ENCODE data around the gene TFB2M. TPM values are rescaled to one million over a fixed set of nuclear protein-coding genes. Genes with fewer than 3 reads are reported as not detected.
A peak's percentile ranks its signal among the peaks of the same experiment; 100 is the strongest.

Gene TFB2M
- polyA plus RNA-seq, 3 donors, result 4.9 to 9.7 (median 7.9) TPM

DNA sequence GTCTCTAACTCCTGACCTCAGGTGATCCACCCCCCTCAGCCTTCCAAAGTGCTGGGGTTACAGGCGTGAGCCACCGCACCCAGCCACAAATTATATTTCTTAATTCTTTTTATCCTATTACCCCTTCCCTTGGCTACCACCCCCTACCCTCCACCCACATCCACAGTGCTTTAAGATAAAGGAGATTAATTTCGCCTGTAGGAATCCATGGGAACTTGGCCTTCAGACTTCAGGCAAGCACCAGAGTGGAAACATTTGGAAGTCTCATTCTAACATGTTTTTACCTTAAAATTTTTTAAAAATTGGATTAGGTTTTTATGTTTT, 10.6 kb upstream of the TFB2M start:
- Histone ChIP-seq H3K9me3 (replicated peaks in 1 of 2; ENCODE audit: control insufficient read depth in 1 of 2, insufficient read depth in 1 of 2, low read length in 2 of 2) (no peaks in the 10 kb centered on the region), H3K27ac (ENCODE audit: low read depth in 1 of 2, low read length in 2 of 2) (no peak overlapping the region), H4K20me1 (ENCODE audit: insufficient read depth, low read length) (peaks cover 16% of the 10 kb centered on the region), H3K27me3 (ENCODE audit: control insufficient read depth in 2 of 2, insufficient read depth in 2 of 2, low read length in 2 of 2) (no peaks in the 10 kb centered on the region), H3K79me2 (ENCODE audit: insufficient read depth, low read length) (peaks cover 96% of the 10 kb centered on the region), H3K4me2 (replicated peaks; ENCODE audit: extremely low read depth, low read length, poor library complexity, severe bottlenecking) (no peak overlapping the region), H3K36me3 (replicated peaks in 1 of 2; ENCODE audit: control insufficient read depth in 1 of 2, insufficient read depth in 2 of 2, low read length in 2 of 2) (no peaks in the 10 kb centered on the region), H2AFZ (ENCODE audit: insufficient read depth, low read depth, low read length, poor library complexity, severe bottlenecking) (no peak overlapping the region), H3K4me1 (ENCODE audit: control insufficient read depth in 1 of 2, insufficient read depth in 2 of 2, low read length in 2 of 2) (peaks cover 51 to 57% of the 10 kb centered on the region in 2 donors), H3K4me3 (replicated peaks in 1 of 3; ENCODE audit: low read depth in 2 of 3, low read length in 3 of 3) (no peak overlapping the region), H3K9ac (ENCODE audit: insufficient read depth, low read length, poor library complexity, severe bottlenecking) (no peak overlapping the region)
- intact Hi-C loops (cut with micrococcal nuclease), result no loop called here
- H3K4me1 Mint-ChIP-seq, result peaks cover 71% of the 10 kb centered on the region
- TF ChIP-seq, protein P1, sequence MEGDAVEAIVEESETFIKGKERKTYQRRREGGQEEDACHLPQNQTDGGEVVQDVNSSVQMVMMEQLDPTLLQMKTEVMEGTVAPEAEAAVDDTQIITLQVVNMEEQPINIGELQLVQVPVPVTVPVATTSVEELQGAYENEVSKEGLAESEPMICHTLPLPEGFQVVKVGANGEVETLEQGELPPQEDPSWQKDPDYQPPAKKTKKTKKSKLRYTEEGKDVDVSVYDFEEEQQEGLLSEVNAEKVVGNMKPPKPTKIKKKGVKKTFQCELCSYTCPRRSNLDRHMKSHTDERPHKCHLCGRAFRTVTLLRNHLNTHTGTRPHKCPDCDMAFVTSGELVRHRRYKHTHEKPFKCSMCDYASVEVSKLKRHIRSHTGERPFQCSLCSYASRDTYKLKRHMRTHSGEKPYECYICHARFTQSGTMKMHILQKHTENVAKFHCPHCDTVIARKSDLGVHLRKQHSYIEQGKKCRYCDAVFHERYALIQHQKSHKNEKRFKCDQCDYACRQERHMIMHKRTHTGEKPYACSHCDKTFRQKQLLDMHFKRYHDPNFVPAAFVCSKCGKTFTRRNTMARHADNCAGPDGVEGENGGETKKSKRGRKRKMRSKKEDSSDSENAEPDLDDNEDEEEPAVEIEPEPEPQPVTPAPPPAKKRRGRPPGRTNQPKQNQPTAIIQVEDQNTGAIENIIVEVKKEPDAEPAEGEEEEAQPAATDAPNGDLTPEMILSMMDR (IDR thresholded peaks at IDR 0.05), result no peak
- H3K27me3 Mint-ChIP-seq (ENCODE audit: low read depth in 3 of 3), result peaks cover 0 to 3% (median 0%) of the 10 kb centered on the region in 3 donors
- DNase-seq, result no peak
- H3K4me3 Mint-ChIP-seq, result no peak overlapping the region
- peaks cover 0 to 5% (median 0%) of the 10 kb centered on the region in 7 donors for H3K9me3 Mint-ChIP-seq
- H3K36me3 Mint-ChIP-seq, result peaks cover 4 to 10% of the 10 kb centered on the region in 2 donors
- no peak overlapping the region for H3K27ac Mint-ChIP-seq
- WGBS (ENCODE audit: insufficient coverage), result no CpG with 5 or more reads among the region's 3 CpGs

DNA sequence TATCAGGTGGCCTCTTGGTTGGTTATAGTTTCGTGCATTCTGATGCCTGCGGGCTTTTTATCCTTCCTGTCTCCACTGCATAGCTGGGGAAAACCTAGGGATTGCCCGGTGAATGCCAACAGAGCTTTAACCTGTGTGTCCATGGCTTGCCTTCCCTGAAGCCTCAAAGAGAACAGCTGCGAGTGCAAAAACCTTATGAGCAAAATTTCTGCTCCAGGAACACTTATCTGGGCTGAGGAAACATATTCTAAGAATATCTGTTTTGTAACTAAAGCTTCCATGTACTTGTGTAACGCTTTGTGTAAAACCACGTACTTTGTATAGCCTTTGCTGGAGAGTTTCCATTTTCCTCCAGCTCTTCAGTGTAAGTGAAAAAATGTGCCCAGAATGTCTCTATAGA, 7.4 kb upstream of the TFB2M start:
- H3K36me3 Mint-ChIP-seq, result peaks cover 5 to 6% of the 10 kb centered on the region in 2 donors
- H3K4me3 ChIP-seq (replicated peaks in 1 of 3; ENCODE audit: low read depth in 2 of 3, low read length in 3 of 3), result peak overlapping the region in 1 of 3 experiments; percentile 37
- H3K4me3 Mint-ChIP-seq, result peak overlapping the region; percentile 30 to 56

More for the DNA sequence above, 7.4 kb upstream of the TFB2M start:
- Histone ChIP-seq H3K4me1 (ENCODE audit: control insufficient read depth in 1 of 2, insufficient read depth in 2 of 2, low read length in 2 of 2) (peaks cover 63 to 64% of the 10 kb centered on the region in 2 donors), H3K79me2 (ENCODE audit: insufficient read depth, low read length) (peaks cover 97% of the 10 kb centered on the region), H4K20me1 (ENCODE audit: insufficient read depth, low read length) (peaks cover under 1% of the 10 kb centered on the region), H3K9me3 (replicated peaks in 1 of 2; ENCODE audit: control insufficient read depth in 1 of 2, insufficient read depth in 1 of 2, low read length in 2 of 2) (no peaks in the 10 kb centered on the region), H3K27me3 (ENCODE audit: control insufficient read depth in 2 of 2, insufficient read depth in 2 of 2, low read length in 2 of 2) (no peaks in the 10 kb centered on the region), H3K4me2 (replicated peaks; ENCODE audit: extremely low read depth, low read length, poor library complexity, severe bottlenecking) (peak overlapping the region; percentile 42), H3K27ac (ENCODE audit: low read depth in 1 of 2, low read length in 2 of 2) (peak overlapping the region in 1 of 2 donors; percentile 40), H2AFZ (ENCODE audit: insufficient read depth, low read depth, low read length, poor library complexity, severe bottlenecking) (peak overlapping the region; percentile 6), H3K36me3 (replicated peaks in 1 of 2; ENCODE audit: control insufficient read depth in 1 of 2, insufficient read depth in 2 of 2, low read length in 2 of 2) (no peaks in the 10 kb centered on the region), H3K9ac (ENCODE audit: insufficient read depth, low read length, poor library complexity, severe bottlenecking) (no peak overlapping the region)
- intact Hi-C loops (cut with micrococcal nuclease), result no loop called here
- H3K27me3 Mint-ChIP-seq (ENCODE audit: low read depth in 3 of 3), result peaks cover 0 to 1% (median 0%) of the 10 kb centered on the region in 3 donors
- WGBS (ENCODE audit: insufficient coverage), result 8% methylated on average over 2 of the region's 6 CpGs
- H3K9me3 Mint-ChIP-seq, result peaks cover 0 to 6% (median 0%) of the 10 kb centered on the region in 7 donors
- DNase-seq, result peak in 1 of 3 donors; percentile 55
- TF ChIP-seq, protein P1 (IDR thresholded peaks at IDR 0.05), result no peak
- H3K27ac Mint-ChIP-seq, result peak overlapping the region; percentile 30 to 85 (median 79)
- H3K4me1 Mint-ChIP-seq, result peaks cover 62% of the 10 kb centered on the region

Data from CD14-positive monocyte (primary cell).